Left lobe of liver (tissue), 2 donors: ENCODE measurements around the gene VEGFB. TPM values are rescaled to one million over a fixed set of nuclear protein-coding genes. Genes with fewer than 3 reads are reported as not detected.
A peak's percentile ranks its signal among the peaks of the same experiment; 100 is the strongest.

ENCODE experiments used
- ATAC-seq: fragments of 200-7000 bp; cut with Tn5 transposase; one replicate; pipeline ENCODE4 v1.9.1; 2020; ENCODE audit warnings: mild to moderate bottlenecking, moderate library complexity
- DNase-seq: peaks from one replicate; pipeline ENCODE4 v3.0.0-alpha.2; 2020; ENCODE audit warnings: low spot score
- total RNA-seq: library from RNA; stranded (reverse); gene quantifications from one replicate; pipeline ENCODE4 v1.2.1, GENCODE V29; 2021
- donor health status: DM: no; HTN: no; CAD: no; lungs with moderate emphysema.
- donor health status: DM: no; HTN: yes; CAD: no.

Gene VEGFB
- total RNA-seq, 1 donor from 2014 or later = 20.8 TPM

GRCh38 chr11:64276653-64277431, 42.5 kb downstream of the VEGFB start:
- DNase-seq (no peak), ATAC-seq (no peak)

DNA sequence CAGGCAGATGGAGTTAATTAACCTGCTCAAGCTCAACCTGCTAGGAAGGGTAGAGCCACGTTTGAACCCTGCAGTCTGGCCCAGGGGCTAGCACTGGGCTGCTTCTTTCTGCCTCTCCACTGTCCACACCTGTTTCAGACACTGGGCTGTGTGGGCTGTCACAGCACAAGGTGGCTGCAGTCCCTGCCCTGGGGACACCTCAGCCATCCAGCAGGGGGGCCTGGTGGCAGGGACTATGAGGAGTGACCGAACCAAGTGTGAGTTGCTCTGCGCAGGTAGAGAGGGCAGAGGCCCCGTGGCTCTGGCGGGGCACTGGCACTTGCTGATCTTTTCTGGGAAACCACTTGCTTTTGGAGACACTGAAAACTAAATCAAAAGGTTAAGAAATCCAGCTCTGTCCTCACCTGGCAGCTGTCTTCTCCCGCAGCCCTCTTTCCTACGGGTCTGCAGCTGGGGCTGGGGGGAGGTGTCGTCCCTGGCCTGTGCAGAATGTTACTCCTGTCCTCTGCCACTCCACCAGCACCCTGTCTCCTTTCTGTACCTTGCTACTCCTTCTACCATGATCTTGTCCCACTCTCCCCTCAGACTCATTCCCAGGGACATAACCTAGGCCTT, 44.3 kb downstream of the VEGFB start:
- DNase-seq (no peak), ATAC-seq (no peak)

- DNase-seq (no peak), ATAC-seq (no peak)
Measured at GRCh38 chr11:64281957-64282770, 47.8 kb downstream of the VEGFB start.

DNA sequence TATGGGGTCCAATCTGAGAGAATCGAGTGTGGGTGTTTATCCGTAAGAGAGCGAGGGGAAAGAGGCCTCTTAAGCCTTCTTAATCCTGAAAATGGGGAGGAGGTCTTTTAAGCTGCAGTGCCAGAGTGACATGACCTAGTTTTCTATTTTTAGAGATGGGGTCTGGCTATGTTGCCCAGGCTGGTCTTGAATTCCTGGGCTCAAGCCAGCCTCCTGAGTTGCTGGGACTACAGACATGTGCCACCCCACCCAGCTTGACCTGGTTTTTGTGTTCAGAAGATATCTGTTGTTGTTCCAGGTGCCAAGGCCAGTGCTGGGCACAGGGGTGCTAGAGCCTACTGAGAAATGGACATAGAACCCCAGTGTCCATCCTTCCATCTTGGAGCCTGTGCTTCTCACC, 48.7 kb downstream of the VEGFB start:
- no peak for DNase-seq
- ATAC-seq = no peak

- DNase-seq = peak; percentile 97
- peak; percentile 86 for ATAC-seq
Measured at GRCh38 chr11:64284048-64284961, 49.9 kb downstream of the VEGFB start, which contains the start of gene BAD. Gene BAD, minus strand, starts transcription at chr11:64284665. Its CDS starts 297 bp downstream, at chr11:64284368.

DNA sequence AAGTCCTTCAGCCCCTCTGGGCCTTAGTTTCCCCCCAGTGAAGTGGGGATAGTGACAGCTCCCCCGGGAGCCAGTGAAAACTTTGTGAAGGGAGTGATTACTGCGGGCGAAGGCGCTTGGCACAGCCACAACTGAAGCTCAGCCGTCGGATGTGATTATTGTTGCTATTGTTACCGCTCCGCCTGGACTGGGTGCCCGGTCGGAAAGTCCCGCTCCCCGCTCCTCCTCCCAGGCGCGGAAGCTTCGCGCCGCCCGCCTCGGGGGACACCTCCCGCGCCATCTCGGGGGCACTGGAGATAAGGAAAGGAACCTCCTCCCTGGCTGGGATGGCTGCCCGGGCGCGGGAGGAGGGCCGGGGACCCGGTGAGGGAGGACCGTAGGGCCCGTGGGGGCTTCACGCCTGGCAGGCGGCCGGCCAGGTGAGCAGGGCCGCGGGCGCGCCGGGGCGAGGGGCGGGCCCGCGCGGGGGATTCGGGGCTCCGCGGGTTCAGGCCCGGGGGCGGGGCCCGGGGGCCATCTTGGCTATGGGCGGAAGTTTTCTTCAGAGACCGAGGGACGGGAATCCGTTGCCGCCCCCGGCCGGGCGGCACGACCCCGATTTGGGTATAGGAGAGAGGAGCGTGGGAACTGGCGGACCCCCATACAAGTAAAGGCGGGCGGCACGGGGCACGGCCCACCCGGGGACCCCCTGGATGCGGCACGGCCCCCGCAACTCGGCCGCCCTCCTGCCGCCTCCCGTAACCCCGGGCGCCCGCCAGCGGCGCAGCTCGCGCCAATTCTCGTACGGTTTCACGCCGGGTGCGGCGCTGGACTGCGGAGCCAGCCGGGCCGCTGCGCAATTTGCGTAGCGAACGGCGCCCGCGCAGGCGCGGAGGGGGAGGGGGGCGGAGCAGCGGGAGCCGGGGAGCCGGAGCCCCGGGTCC, 50.8 kb downstream of the VEGFB start, which contains the start of gene GPR137:
Gene GPR137 (plus strand): TSS at position 887 of the 923 bp plus-strand sequence. CDS start 677 bp downstream, outside the sequence.
- ATAC-seq (peak; percentile 77), DNase-seq (peak; percentile 90)

DNA sequence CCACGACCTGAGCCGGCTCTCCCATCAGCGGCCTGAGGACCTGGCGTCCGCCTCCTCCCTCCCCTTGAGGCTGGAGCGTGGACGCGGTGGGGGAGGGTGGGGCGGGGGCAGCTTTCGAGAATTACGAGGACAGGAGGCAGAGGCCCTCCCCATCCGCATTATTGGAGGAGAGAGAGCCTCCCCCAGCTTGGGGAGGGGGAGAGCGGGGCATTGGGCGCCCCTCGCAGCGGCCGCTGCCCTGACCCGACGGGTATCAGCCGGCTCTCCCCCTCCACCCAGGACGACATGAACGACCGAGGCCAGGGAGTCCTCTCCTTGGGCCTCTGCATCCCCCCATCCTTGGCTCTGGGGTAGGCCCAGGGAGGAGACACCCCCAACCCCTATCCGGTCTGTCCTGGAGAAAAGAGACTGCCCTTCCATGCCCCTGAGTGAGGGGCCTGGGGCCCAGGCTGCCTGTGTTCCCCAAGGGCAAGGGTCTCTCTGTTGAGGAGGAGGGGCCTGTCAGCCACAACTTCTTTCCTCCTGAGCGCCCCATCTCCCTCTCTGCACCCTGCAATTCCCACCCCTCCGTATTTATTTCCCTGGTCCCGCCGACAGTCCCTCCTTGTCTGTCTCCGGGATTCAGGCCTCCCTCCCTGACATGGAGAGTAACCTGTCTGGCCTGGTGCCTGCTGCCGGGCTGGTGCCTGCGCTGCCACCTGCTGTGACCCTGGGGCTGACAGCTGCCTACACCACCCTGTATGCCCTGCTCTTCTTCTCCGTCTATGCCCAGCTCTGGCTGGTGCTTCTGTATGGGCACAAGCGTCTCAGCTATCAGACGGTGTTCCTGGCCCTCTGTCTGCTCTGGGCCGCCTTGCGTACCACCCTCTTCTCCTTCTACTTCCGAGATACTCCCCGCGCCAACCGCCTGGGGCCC, 51.8 kb downstream of the VEGFB start:
- ATAC-seq (peak; percentile 50), DNase-seq (peak; percentile 73)

DNA sequence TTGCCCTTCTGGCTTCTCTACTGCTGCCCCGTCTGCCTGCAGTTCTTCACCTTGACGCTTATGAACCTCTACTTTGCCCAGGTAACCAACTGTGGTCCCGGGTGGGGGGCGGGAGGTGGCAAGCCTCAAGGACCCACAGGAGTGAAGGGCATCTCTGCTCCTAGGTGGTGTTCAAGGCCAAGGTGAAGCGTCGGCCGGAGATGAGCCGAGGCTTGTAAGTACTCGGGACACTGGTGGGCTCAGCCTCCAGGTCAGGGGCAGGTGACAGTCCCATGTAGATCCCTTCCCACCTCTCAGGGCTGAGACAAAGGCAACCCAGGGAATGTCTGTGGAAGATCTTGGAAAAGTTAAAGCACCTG, 52.4 kb downstream of the VEGFB start:
- DNase-seq (no peak), ATAC-seq (no peak)

GRCh38 chr11:64287676-64288352, 53.4 kb downstream of the VEGFB start:
- DNase-seq (no peak), ATAC-seq (no peak)

DNA sequence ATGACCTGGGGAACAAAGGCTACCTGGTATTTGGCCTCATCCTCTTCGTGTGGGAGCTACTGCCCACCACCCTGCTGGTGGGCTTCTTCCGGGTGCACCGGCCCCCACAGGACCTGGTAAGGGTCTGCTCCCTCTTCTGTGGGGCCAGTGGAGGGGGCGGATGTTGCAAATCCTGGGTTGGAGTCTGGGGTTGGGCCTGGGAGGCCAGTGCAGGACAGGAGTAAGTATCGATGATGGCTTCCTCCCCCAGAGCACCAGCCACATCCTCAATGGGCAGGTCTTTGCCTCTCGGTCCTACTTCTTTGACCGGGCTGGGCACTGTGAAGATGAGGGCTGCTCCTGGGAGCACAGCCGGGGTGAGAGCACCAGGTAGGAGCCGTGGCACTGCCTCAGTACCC, 54.0 kb downstream of the VEGFB start:
- no peak for ATAC-seq
- no peak for DNase-seq

Other genes starting within 250 kb of the VEGFB start
- gene OTUB1, start 248.1 kb upstream of the VEGFB start, total RNA-seq = 22.8 TPM
- not detected for gene FLRT1, start 198.7 kb upstream of the VEGFB start, total RNA-seq
- 35.2 TPM for gene MACROD1, start 68.5 kb upstream of the VEGFB start, total RNA-seq
- 33.9 TPM for gene STIP1, start 48.4 kb upstream of the VEGFB start, total RNA-seq
- 9.7 TPM for gene FERMT3, start 27.9 kb upstream of the VEGFB start, total RNA-seq
- gene TRPT1, start 8.4 kb upstream of the VEGFB start, total RNA-seq = 22.2 TPM
- 52.5 TPM for gene NUDT22, start 8.3 kb upstream of the VEGFB start, total RNA-seq
- 28.2 TPM for gene DNAJC4, start 4.0 kb upstream of the VEGFB start, total RNA-seq
- gene FKBP2, start 6.5 kb downstream of the VEGFB start, total RNA-seq = 82.6 TPM
- gene PPP1R14B, start 12.4 kb downstream of the VEGFB start, total RNA-seq = 50.1 TPM
- gene PLCB3, start 16.9 kb downstream of the VEGFB start, total RNA-seq = 6.8 TPM
- gene BAD, start 50.1 kb downstream of the VEGFB start, total RNA-seq = 36.0 TPM
- gene GPR137, start 51.3 kb downstream of the VEGFB start, total RNA-seq = 26.8 TPM
- gene KCNK4, start 56.7 kb downstream of the VEGFB start, total RNA-seq = not detected
- gene CATSPERZ, start 65.8 kb downstream of the VEGFB start, total RNA-seq = not detected
- 53.6 TPM for gene ESRRA, start 70.9 kb downstream of the VEGFB start, total RNA-seq
- 59.1 TPM for gene TRMT112, start 83.0 kb downstream of the VEGFB start, total RNA-seq
- 96.4 TPM for gene PRDX5, start 83.5 kb downstream of the VEGFB start, total RNA-seq
- 4.0 TPM for gene CCDC88B, start 105.6 kb downstream of the VEGFB start, total RNA-seq
- gene RPS6KA4, start 124.6 kb downstream of the VEGFB start, total RNA-seq = 9.8 TPM